HG02763 (cell line): ENCODE measurements around the gene FBXL14.
A peak's percentile ranks its signal among the peaks of the same experiment; 100 is the strongest.

ENCODE experiments used
- ATAC-seq: cut with Tn5 transposase; IDR thresholded peaks from one replicate; pipeline ENCODE4 v1.9.1; 2021; ENCODE audit warnings: mild to moderate bottlenecking, moderate library complexity; ENCODE audit not compliant: unreplicated experiment

The FBXL14 gene

GRCh38 chr12:1594261-1595025, at the start of gene FBXL14:
TSS of gene FBXL14 (minus strand) at chr12:1594581. CDS start at chr12:1594066, 515 bp downstream.
- ATAC-seq = peak; percentile 55

GRCh38 chr12:1643905-1644533, 49.6 kb upstream of the FBXL14 start:
- ATAC-seq = no peak

DNA sequence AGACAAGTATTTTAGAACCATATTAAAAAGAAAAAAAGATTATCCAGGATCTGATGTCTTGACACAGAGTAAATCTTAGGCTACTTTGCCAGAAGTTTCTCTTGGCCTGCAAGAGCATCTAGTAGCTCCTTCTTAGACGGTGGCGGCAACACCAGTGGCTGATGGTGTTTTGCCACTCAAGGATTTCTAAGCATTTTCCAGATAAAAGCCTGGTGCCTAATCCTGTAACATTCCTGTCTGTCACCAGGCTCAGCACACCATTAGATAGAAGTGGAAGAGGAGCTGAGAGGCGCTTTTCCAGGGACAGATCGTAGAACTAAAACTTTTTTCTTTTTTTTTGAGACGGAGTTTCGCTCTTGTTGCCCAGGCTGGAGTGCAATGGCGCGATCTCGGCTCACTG, 48.7 kb upstream of the FBXL14 start:
- no peak for ATAC-seq

DNA sequence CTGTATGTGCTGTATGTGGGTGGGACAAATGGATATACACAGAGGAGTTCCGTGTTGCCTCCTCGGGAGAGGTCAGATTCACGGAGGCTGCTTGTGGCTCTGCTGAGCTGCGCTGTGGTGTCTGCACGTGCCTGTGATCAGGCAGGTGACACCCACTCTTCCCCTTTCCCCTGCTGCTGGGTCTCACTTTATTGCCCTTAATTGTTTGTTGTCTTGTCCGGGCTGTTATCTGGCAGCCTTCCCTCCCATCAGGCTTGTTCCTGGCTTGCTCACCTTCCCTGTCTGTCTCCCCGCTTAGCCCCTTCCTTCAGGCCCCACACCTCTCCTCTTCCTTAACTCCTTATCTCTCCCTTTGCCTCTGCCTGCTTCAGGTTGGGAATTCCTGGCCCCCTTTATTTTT, 48.1 kb upstream of the FBXL14 start:
- no peak for ATAC-seq

DNA sequence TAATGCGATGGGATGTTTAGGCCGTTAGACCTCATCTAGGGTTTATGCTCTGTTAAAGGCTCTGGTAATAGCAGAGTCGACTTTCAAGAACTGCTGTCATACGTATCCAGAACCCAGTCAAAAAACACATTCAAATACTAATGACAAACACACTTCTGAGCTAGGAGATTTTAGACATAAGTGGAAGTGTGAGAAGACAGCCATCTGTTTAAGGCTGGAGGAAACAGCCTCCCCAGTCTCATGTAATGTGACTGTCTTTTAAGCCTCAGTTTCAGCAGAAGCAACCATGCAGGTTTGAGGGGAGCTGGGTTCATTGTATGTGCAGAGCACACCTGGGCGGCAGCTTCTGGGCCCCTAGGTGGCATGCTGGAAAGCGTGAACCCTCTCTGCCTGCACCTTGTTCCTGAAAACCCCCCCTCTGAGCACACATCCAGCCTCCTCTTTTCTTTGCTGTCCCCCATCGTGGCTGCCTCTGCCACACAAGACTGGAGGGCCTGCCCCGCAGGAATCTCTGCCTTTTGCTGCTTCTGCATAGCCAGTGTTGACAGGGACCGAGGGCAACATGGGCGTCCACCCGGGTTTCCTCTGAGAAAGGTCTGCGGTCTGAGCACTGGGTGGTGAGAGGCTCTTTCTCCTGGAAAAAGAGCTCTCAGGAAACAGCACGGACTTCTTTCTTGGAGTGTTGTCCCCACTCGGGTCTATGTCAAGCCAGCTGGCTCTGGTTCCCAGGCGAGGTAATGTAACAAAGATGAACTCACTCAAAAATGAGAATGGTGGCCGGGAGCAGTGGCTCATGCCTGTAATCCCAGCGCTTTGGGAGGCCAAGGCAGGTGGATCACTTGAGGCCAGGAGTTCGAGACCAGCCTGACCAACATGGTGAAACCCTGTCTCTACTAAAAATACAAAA, 46.2 kb upstream of the FBXL14 start:
- ATAC-seq = no peak

DNA sequence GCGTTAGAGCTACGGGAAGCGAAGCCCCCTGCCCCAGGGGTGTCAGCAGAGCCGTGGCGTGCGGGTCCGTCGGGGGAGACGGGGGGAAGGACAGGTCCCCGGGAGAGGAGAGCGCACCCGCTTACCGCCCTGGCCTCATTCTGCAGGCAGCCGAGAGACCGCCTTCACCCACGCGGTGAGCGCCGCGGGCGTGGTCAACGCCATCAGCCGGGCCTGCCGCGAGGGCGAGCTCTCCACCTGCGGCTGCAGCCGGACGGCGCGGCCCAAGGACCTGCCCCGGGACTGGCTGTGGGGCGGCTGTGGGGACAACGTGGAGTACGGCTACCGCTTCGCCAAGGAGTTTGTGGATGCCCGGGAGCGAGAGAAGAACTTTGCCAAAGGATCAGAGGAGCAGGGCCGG, 45.2 kb upstream of the FBXL14 start:
- no peak for ATAC-seq

- ATAC-seq = no peak
Measured at GRCh38 chr12:1638203-1638602, 43.8 kb upstream of the FBXL14 start.

- no peak for ATAC-seq
Measured at GRCh38 chr12:1635301-1636095, 41.1 kb upstream of the FBXL14 start.

DNA sequence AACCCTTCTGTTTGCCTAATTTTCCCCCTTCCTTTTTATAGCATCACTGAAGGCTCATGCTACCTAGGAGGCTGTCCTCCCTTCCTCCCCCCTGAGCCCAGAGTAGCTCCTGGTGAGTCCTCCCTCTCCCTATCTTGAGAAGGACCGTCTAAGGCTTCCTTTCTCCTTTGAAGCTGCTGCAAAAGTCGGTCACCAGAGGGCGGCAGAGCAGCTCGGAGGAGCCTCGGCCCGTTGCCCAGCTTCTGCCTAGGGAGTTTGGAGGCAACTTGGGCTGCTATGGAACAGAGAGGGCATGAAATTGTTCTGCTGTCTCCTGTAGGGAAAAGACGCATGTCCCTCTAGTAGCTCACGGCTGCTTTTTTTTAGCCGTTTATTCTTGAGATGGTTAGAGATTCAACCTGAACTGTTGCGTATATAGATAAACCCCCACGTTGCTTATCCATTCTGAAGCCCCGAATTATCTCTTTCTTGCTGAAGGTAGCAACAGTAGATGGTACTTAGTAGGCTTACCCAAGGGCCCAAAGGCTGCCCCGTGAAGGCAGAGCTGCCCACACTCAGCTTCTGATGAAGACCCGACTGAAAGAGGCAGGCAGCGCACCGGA, 40.3 kb upstream of the FBXL14 start:
- ATAC-seq = no peak

GRCh38 chr12:1634149-1634548, 39.8 kb upstream of the FBXL14 start:
- ATAC-seq = no peak

- ATAC-seq = no peak
Measured at GRCh38 chr12:1633459-1633858, 39.1 kb upstream of the FBXL14 start.

DNA sequence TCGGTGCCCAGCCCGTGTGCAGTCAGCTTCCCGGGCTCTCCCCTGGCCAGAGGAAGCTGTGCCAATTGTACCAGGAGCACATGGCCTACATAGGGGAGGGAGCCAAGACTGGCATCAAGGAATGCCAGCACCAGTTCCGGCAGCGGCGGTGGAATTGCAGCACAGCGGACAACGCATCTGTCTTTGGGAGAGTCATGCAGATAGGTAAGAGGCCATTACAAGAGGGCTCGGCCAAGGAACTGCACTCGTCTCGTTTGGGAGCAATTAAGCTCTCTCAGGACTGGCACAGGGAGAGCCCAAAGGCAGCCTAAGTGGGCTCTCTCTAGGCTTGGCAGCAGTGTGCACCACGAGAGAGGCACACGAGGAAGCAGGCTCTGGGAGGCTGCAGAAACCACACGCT, 38.3 kb upstream of the FBXL14 start:
- no peak for ATAC-seq

DNA sequence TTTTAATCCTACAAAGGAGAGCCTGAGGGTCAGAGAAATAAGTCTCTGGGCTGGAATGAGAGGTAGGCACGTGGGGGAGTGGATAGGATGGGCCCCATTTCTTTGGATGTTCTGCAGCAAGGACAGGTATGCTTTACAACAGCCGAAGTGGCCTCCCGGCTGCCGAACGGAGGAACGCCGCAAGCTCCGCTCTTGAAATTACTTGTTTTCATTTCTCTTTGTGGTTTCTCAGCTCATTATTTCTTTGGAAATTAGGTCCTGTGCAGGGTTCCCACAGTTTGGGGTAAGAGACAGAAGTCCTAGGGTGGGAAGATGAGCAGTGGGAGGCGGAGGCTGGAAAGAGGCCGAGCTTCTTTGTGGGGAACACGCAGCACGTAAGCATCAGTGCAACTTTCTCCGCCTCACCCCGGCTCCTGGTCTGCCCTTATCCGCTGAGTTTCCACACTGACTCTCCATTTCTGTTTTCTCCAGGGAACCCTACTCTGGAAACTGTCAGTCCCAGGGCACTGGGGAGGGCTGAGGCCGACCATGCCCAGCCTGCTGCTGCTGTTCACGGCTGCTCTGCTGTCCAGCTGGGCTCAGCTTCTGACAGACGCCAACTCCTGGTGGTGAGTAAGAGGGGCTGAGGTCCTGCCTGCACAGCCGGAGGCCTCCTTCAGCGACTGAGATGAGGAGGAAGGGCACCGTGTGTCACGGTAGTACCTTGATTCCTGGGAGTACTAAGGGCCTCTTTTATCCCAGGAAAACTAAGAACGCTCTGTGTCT, 36.6 kb upstream of the FBXL14 start:
- no peak for ATAC-seq

DNA sequence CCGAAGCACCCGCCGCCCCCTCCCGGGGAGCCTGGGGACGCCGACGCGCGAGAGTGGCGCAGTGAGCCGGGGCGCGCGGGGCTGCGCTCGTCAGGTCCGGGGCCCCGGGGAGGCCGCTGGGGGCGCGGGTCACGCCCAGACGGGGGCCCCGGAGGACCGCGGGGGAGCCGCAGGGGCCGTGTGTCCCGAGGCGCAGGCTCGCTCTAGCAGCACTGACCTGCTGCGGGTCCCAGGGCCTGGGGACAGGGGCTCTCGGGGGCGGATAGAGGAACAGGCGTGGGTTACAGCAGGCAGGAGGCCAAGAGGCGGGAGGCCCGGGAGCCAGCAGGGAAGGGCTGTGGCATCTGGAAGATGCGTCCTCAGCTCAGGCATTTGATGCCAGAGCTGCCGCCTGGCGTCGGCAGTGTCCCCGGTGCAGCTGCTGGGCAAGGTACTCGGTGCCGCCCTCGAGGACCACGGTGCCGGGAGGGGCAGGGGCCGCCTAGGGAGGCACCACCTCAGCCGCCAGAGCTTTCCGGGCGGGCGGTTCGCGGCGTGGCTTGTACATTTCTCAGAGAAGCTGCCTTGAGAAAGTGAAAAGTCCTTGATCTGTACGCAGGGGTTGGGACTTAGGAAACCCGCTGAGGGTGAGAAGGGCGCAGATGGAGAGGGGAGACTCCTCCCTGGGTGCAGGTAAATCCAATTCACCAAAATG, 35.9 kb upstream of the FBXL14 start:
- no peak for ATAC-seq

GRCh38 chr12:1629338-1630132, 35.2 kb upstream of the FBXL14 start:
- no peak for ATAC-seq

- no peak for ATAC-seq
Measured at GRCh38 chr12:1628666-1629337, 34.4 kb upstream of the FBXL14 start, which contains the start of gene WNT5B. TSS of gene WNT5B (plus strand) at chr12:1629231. CDS start at chr12:1631355, 2,124 bp downstream.

- no peak for ATAC-seq
Measured at GRCh38 chr12:1622406-1622805, 28.0 kb upstream of the FBXL14 start.

- ATAC-seq = no peak
Measured at GRCh38 chr12:1620092-1620491, 25.7 kb upstream of the FBXL14 start.
